ENCODE results near the gene WDR47. TPM values are rescaled to one million over a fixed set of nuclear protein-coding genes. Genes with fewer than 3 reads are reported as not detected.

WDR47 gene
- total RNA-seq, 1 donor from 2014 or later, result 25.2 TPM

- TF ChIP-seq CTCF (IDR thresholded peaks at IDR 0.05), result no peak
- DNase-seq (ENCODE audit: extremely low spot score, unreplicated experiment), result peak; percentile 34
- H3K27me3 Mint-ChIP-seq (ENCODE audit: unreplicated experiment), result peaks cover 10% of the 10 kb centered on the region
- no peaks in the 10 kb centered on the region for H3K36me3 Mint-ChIP-seq (ENCODE audit: unreplicated experiment)
- H3K9me3 Mint-ChIP-seq (ENCODE audit: unreplicated experiment), result no peaks in the 10 kb centered on the region
- H3K4me3 Mint-ChIP-seq (ENCODE audit: unreplicated experiment), result no peak overlapping the region
- H3K4me1 Mint-ChIP-seq (ENCODE audit: unreplicated experiment), result no peaks in the 10 kb centered on the region
- no peak overlapping the region for H3K27ac Mint-ChIP-seq (ENCODE audit: unreplicated experiment)
These were observed 8.5 kb upstream of the WDR47 start for GRCh38 chr1:109050228-109050995.

GRCh38 chr1:109048335-109048734, 6.4 kb upstream of the WDR47 start:
- H3K4me1 Mint-ChIP-seq (ENCODE audit: unreplicated experiment), result no peaks in the 10 kb centered on the region
- H3K36me3 Mint-ChIP-seq (ENCODE audit: unreplicated experiment), result no peaks in the 10 kb centered on the region
- no peaks in the 10 kb centered on the region for H3K9me3 Mint-ChIP-seq (ENCODE audit: unreplicated experiment)
- no peak overlapping the region for H3K27ac Mint-ChIP-seq (ENCODE audit: unreplicated experiment)
- no peak for DNase-seq (ENCODE audit: extremely low spot score, unreplicated experiment)
- no peak overlapping the region for H3K4me3 Mint-ChIP-seq (ENCODE audit: unreplicated experiment)
- peaks cover 10% of the 10 kb centered on the region for H3K27me3 Mint-ChIP-seq (ENCODE audit: unreplicated experiment)
- no peak for TF ChIP-seq CTCF (IDR thresholded peaks at IDR 0.05)

GRCh38 chr1:109047339-109047738, 5.4 kb upstream of the WDR47 start:
- Mint-ChIP-seq H3K4me3 (ENCODE audit: unreplicated experiment) (no peak overlapping the region), H3K4me1 (ENCODE audit: unreplicated experiment) (no peaks in the 10 kb centered on the region), H3K9me3 (ENCODE audit: unreplicated experiment) (no peaks in the 10 kb centered on the region), H3K36me3 (ENCODE audit: unreplicated experiment) (no peaks in the 10 kb centered on the region), H3K27me3 (ENCODE audit: unreplicated experiment) (peaks cover 10% of the 10 kb centered on the region), H3K27ac (ENCODE audit: unreplicated experiment) (no peak overlapping the region)
- DNase-seq (ENCODE audit: extremely low spot score, unreplicated experiment), result peak; percentile 21
- no peak for TF ChIP-seq CTCF (IDR thresholded peaks at IDR 0.05)

- Mint-ChIP-seq H3K27ac (ENCODE audit: unreplicated experiment) (no peak overlapping the region), H3K36me3 (ENCODE audit: unreplicated experiment) (no peaks in the 10 kb centered on the region), H3K4me3 (ENCODE audit: unreplicated experiment) (no peak overlapping the region), H3K4me1 (ENCODE audit: unreplicated experiment) (no peaks in the 10 kb centered on the region), H3K27me3 (ENCODE audit: unreplicated experiment) (peaks cover 10% of the 10 kb centered on the region), H3K9me3 (ENCODE audit: unreplicated experiment) (no peaks in the 10 kb centered on the region)
- peak; percentile 30 for DNase-seq (ENCODE audit: extremely low spot score, unreplicated experiment)
- no peak for TF ChIP-seq CTCF (IDR thresholded peaks at IDR 0.05)
These were observed 4.8 kb upstream of the WDR47 start for GRCh38 chr1:109046671-109047070.

GRCh38 chr1:109045595-109045994, 3.7 kb upstream of the WDR47 start:
- peaks cover 7% of the 10 kb centered on the region for H3K27me3 Mint-ChIP-seq (ENCODE audit: unreplicated experiment)
- no peak overlapping the region for H3K4me3 Mint-ChIP-seq (ENCODE audit: unreplicated experiment)
- H3K4me1 Mint-ChIP-seq (ENCODE audit: unreplicated experiment), result peaks cover 3% of the 10 kb centered on the region
- TF ChIP-seq CTCF (IDR thresholded peaks at IDR 0.05), result no peak
- no peaks in the 10 kb centered on the region for H3K9me3 Mint-ChIP-seq (ENCODE audit: unreplicated experiment)
- no peaks in the 10 kb centered on the region for H3K36me3 Mint-ChIP-seq (ENCODE audit: unreplicated experiment)
- DNase-seq (ENCODE audit: extremely low spot score, unreplicated experiment), result no peak
- no peak overlapping the region for H3K27ac Mint-ChIP-seq (ENCODE audit: unreplicated experiment)

All from osteocyte (in vitro differentiated cells).